Amniotic stem cell (primary cell): ENCODE results near the gene FAM163A.
"Not testable (repeated sequence)": the region's sequence is repeated elsewhere in the genome, so short reads cannot be mapped to it uniquely, and the experiment has no call there.

Experiments used
- DNase-seq: peaks from one replicate; lab custom pipeline; 2025; lab: John Stamatoyannopoulos, UW

Gene FAM163A

DNA sequence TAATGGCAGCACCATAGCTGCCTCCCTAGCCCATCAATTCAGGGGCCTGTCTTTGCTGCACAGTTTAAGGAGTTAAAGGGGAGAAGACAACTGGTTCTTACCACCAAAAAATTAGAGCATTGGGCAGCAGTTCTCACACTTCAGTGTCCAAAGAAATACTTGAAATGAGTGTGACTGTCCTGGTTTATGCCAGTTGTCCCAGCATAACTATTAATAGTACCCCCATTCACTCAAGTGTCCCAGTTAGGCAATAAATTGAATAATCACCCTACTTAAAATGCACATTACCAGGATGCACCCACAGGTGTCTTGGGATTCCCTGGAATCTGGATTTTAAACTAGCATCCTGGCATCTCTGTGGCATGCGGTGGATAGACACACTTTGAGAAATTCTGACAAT lies 51.1 kb downstream of the FAM163A start:
- DNase-seq: no peak

DNA sequence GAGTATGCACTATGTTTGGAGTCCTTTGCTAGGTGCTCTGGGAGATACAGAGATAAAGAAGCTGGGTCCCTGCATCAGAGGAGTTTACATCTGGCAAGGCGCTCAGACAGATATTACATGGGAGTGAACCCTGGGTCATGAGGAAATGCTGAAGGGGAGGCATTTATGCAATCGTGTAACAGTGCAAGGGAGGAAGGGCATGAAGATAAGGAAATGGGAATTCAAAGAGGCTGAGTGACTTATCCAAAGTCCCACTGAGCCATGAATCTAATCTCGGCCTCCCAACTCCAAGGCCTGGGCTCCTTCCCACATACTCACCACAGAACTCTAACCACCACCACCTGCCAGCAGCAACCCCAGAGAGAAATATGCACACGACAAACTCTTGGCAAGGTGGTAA lies 51.6 kb downstream of the FAM163A start:
- no peak for DNase-seq

DNA sequence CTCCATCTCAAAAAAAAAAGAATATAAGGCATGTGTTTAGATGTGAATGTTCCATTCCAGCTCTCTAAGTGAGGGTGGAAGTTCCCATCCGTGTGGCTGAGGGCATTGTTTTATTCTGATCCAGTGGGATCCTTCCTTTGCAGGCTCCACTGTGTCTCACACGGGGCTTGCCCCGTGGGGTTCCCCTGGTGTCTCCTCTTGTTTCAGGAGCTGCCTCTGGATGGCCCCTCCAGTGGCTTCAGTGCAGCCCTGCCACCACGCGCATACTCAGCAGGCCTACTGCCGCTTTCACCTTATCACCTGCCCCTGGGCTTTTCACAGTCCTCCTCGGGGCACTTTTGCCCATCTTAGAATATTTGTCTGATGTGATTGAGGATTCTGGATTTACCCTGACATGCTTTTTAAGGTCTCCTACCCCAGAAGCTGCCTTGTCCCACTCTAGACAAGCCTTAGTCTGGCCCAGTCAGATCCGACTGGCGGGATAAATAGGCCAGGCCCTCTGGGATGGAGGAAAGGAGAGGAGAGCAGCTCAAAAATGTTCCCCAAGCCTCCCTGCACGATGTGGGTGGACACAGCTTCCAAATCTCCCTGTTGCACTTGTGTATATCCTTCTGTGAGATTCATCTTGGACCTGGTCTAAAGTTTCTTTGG lies 55.2 kb downstream of the FAM163A start:
- DNase-seq: no peak

DNA sequence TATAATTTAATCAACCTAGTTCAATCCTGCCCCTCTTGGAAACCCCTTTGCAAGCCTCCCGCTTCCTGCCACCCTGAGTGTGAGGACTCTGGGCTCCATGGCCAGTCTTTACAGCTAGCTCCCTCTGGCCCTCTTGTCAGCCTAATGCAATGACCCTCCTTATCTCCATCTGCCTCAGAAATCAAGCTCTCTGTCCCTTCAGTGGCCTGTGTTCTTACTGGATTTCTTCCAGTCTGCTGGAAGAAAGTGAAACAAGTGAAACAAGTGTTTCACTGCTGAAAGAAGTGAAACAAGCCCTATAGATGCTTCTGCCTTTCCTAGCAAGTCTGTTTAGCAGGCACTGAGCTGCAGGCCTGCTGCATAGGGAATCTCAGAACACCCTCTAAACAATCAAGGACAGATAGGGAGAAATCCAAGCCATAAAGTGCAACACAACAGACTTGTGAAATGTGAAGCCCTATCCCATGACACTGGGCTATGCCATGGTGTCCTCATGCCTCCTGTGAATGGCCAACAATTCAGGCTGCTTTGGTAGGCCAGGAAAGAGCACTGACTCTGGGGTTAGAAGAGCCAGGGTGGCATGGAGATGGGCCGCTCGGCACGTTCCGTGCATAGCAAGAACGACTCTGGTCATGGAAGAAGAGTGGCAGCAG lies 55.9 kb downstream of the FAM163A start:
- DNase-seq: no peak

DNA sequence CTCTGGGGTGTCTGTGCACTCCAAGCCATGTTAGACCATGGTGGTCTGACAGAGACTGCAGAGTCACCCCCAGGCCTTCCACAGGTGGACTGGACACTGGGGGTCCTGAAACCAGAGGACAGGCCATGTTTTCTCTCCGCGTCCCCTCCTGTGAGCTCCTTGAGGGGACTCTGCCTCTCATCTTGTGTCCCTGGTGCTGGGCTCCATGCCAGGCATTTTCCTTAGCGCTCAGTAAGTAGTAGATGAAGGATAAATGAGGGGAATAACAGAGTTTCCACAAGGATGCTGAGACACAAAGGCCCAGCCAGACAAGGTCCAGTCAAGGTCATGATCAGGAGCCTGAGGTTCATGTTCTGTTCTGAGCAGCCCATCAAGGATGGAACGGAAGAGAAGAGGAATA lies 57.4 kb downstream of the FAM163A start:
- no peak for DNase-seq

DNA sequence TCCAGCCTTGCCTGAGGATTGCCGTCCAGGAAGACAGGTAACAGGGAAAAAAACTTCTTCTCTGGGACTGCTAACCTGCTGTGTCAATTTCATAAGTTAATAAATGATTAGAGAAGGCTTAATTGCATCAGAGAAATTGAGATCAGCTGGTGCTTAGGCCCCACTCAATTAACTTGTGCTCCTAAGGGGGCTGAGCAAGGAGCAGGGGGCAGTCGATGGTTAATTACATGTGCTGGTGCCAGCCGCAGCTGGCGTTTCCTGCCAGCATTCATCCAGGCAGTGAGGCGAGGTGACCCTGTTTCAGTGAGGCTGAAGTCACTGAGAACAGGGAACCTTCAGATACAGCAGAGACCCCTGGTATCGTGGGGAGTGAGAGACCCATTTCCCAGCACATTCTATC lies 60.0 kb downstream of the FAM163A start:
- no peak for DNase-seq

DNA sequence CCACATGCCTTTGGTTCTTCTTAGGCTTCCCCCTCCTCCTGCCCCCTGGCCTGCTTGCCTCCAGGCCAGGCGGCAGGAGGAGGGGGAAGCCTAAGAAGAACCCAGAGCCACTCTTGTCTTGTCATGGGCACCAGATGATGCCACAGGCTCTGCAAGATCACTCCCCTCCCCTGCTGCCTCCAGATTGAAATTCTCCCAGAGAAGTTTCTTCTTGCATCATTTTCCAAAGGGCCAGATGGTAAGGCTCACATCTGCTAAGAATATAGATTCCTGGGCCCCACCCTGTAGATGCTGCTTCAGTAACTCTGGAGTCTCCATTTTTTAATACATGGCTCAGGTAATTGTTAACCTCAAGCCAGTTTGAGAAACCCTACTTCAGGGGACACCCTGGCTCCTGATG lies 60.8 kb downstream of the FAM163A start:
- no peak for DNase-seq

DNA sequence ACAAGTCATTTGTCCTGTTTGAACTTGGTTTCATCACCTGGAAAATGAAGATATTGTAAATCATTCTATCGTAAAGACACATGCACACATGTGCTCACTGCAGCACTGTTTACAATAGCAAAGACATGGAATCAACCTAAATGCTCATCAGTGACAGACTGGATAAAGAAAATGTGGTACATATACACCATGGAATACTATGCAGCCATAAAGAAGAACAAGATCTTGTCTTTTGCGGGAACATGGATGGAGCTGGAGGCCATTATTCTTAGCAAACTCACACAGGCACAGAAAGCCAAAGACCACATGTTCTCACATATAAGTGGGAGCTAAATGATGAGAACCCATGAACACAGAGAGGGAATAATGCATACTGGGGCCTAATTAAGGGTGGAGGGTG lies 61.3 kb downstream of the FAM163A start:
- DNase-seq: not testable (repeated sequence)

DNA sequence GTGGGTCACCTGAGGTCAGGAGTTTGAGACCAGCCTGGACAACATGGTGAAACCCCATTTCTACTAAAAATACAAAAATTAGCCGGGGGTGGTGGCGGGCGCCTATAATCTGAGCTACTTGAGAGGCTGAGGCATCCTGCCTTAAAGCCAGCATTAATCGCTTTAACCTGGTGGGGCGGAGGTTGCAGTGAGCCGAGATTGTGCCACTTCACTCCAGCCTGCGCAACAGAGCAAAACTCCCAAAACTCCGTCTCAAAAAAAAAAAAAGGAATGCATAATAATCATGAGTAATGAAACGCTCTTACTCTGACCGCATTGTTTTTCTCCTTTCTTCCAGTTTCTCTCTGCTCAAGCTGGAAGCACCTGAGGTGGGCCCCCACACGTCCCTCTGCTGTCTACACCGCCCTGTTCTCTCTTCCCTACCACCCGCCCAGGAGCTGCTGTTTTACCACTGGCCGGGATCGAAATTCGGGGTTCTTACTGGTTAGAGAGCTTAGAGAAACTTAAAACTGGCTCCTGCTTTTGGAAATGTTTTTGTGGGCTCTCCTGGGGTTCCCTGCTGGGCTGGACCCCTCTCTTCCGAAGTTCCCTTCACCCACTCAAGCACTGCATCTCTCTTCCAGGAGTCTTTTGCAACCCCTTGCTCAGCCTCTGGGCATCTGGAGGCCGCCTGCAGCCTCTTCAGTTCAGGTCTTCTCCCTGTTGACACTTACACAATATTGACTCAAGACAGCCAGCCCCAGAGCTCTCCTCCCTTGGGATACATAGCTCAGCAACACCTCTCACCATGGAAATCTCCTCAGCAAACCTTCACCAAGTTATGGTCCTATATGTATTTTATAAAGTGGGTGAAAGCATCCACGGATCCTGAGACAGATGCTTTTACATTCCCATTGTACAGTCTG lies 62.5 kb downstream of the FAM163A start:
- no peak for DNase-seq

DNA sequence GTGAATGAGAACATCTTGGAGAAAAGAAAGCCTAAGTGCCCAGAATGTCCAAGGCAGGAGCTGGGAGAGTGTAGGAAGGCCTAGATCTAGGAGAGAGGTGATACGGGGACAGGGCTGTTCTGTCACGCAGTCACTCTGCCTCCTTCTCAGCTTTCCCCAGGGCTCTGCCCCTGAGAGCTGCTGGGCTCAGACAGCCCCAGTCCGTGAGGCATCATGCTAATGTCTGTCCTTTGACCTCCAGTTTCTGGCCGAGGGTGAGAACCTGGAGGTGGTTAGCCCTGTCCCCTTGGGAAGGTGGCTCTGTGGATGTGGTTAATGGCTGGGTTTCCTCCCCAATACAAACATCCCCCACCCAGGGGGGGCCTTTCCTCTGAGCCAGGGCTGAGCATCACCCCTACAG lies 63.2 kb downstream of the FAM163A start:
- no peak for DNase-seq

DNA sequence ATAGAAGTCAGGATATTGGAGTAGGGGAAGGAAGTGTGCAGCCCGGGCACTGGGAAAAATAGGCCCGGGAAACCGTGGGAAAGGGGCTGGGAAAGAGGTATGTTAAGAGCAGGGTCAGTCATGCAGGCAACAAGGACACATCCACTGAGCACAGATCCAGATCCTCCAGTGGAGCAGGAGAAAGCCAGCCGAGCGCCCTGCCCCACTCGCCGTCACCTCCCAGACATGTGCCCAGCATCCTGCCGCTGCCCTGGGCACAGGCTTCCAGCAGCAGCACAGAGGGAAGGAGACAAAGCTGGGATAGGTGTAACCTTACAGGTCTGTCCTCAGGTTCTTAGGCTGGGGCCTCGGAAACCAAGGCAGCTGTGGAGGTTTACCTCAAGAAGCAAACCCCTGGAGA lies 64.2 kb downstream of the FAM163A start:
- DNase-seq: no peak

DNA sequence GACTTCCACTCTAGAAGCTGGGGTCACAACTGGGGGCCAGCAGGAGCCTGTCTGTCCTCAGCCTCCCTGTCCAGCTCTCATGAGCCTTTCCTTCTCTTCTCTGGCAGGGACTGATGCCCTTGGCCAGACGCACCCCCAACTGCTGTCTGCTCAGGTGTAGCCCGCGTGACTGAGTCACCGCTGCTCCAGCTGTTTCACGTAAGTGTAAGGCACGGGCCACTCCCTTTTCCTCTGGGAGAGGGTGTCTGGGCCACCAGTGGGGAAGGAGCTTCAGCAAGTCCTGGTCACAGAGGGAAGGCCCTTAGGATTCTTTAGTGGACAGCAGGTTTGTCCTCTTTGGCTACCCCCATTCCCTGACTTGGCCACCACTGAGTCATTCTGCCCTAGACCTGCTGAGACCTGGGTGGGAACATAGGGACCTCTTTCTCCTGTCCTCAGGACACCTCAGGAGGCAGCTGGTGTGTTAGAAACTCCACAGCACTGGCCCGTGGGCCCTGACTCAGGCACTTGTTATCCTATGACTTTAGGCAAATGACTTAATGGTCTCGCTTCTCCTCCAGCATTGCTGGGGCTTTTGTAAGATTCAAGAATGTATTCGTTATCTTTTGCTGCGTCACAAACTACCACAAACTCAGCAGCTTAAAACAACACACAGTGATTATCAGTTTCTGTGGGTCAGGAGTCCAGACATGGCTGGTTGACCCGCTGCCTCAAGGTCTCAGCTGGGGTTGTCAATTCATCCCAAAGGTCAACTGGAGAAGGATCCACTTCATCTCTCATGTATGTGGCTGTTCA lies 64.8 kb downstream of the FAM163A start:
- no peak for DNase-seq

DNA sequence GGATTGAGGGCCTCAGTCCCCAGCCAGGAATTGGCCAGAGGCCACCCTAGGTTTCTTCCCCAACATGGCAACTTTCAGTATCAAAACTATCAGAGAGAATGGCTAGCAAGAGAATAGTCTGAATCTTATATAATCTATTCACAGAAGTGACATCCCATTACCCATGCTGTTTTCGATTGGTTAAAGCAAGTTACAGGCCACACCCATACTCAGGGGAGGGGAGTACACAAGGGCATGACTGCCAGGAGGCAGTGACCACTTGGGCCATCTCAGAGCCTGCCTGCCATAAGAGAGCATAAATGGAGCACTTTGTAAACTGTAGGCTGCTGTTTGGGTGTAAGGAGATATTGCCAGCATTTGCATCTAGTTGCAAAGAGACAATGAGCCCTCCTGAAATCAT lies 65.4 kb downstream of the FAM163A start:
- DNase-seq: no peak

DNA sequence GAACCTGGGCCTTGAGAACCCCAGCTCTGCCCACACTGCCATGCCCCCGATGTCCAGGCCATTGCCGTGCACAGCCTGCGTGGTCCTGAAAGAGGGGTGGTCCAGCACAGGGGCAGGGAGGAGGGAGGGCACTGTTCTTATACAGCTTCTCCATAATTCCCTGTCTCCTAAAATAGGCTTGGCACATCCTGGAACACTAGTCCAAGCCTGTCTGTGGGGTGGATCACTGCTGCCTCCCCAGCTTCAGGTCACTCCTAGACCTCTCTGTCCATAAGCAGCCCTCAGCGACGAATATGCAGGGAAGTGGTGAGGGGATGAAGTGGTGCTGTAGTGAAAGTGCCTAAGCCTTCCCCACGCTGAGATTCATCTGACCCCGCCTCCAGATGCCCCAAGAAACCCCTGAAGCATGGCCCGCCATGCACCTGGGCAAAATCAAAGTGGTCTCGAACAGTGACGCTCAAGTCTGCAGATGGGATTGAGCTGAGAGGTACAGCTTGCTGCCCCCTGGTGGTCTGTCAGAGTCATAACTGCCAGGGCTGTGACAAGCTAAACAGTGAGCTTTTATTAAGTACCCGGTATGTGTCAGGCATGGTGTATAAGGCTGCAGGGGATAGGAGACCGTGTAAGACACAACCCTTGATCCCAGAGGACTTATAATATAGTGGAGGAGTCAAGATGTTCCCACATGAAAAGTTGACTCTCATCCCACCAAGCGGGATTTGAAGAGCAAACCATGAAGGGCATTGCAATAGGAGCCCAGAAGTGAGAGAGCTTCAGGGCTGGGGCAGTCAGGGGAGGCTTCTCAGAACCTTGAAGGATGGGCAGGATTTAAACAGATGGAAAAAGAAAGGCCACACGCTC lies 66.6 kb downstream of the FAM163A start:
- peak; percentile 40 for DNase-seq

DNA sequence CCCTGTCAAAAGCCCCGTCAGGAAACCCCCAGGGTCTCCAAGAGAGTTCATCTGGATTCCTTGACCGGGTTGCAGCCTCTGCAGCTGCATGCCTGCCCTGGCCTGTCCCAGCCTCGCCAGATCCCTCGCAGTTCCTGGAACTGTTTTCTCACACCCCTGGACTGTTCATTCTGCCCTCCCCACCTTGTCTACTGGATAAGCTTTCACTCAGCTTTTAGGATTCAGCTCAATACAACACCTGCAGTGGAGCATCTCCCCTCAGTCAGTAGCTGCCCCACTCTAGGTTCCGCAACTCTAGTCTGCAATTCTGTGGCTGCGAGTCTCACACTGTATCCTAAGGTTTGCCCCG lies 67.2 kb downstream of the FAM163A start:
- DNase-seq: no peak

DNA sequence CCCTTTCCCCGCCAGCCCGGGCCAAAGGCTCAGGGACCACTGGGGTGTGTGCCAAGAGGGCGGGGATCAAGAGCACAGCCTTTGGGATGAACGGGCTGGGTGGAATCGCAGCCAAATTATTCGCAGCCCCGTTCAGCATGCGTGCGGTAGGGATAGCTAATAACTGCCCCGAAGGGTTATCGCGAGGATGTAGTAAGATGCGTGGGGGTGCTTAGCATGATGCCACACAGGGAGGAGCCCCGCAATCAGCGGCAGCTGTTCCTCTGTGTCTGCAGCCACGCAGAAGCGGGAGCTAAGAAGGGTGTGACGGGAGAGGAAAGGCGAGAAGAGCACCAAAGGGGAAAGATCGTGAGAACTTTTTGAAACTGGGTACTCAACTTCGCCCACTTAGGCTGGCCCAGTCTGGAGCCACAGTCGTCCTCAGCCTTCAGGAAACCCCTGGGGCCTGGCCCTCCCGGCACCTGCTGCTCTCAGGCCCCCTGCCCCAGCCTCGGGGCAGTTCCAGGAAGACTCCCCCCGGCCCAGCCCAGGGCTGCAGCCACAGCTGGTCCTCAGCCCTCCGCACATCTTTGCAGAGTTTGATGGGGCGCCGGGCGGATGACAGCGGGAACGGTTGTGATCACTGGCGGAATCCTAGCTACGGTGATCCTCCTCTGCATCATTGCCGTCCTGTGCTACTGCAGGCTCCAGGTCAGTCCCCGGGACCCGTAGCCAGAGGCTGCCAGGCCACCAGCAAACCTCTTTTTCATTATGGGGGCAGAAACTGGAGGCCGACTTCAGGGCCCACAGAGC lies 69.6 kb downstream of the FAM163A start:
- DNase-seq: no peak

DNA sequence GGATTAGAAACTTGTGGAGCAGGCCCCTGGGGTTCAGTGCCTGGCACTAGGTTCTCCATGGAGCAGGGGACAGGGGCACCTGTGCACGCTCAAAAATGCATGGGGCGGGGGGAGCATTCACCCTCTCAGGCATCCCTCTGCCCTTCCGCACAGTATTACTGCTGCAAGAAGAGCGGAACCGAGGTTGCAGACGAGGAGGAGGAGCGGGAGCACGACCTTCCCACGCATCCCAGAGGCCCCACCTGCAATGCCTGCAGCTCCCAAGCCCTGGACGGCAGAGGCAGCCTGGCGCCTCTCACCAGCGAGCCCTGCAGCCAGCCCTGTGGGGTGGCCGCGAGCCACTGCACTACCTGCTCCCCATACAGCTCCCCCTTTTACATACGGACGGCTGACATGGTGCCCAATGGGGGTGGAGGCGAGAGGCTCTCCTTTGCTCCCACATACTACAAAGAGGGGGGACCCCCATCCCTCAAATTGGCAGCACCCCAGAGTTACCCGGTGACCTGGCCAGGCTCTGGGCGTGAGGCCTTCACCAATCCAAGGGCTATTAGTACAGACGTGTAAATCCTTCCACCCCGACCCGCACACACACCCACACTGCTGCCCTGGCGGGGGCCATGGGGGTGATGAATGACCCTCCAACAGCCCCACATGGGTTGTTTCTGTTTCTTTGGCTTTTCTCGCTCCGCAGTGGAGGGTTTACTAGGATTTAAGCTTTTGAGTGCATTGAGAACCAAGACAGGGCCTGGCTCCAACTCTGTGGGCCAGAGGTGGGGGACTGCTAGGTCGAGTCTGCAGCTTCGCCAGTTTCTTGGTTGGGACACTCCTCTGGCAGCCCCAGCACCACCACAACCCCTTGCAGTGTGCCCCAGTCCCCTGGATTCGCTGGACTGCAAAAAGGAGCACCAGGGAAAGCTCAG lies 70.8 kb downstream of the FAM163A start:
- DNase-seq: no peak

DNA sequence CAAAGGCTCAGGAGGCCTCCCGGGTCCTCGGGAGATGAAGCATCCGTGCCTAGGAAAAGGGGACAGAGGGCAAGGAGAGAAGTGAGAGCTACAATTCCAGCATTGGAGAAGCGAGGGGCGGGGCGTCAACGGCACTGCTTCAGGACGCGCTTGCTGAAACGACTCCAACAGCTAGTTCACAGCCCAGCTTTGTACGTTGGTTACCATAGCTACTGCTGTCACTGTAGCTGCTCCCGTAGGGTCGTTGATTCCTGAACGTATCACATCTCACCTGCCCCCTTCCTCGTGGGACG lies 71.4 kb downstream of the FAM163A start:
- no peak for DNase-seq

DNA sequence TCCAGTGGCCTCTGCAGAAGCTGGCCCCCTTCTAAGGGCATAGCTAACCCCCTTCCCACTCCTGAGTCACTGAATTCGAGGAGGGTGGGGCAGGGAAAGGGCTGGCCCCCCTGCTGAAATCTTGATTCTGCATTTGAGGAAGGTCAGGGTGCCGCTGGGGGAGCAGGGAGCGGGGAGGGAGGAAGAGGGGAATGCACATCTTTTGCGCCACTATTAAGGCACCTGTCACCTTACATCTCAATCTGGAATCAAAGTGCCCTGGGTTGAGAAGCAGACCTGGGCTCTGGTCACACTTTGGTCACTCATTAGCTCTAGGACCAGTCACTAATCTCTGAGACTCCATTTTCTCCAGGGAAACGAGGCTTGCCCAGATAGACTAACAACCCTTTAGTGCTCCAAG lies 72.5 kb downstream of the FAM163A start:
- DNase-seq: no peak
